ENCODE results near the gene HNRNPC. TPM values are rescaled to one million over a fixed set of nuclear protein-coding genes. Genes with fewer than 3 reads are reported as not detected.
A peak's percentile ranks its signal among the peaks of the same experiment; 100 is the strongest.

Gene HNRNPC
- total RNA-seq, 2 donors from 2014 or later: 1,220 to 1,492 TPM

DNA sequence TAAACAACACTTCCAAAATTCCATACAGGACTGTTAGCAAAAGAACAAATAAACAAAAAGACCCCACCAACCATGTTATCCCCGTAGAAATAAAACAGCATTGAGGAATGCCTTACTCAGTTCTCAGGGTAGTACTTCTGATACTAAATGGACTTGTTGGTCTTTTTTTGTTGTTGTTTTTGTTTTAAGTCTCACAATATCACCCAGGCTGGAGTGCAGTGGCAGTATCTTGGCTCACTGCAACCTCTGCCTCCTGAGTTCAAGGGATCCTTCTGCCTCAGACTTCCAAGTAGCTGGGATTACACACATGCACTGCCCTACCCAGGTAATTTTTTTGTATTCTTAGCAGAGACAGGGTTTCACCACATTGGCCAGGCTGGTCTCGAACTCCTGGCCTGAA, 17.1 kb downstream of the HNRNPC start:
- DNase-seq (no peak), ATAC-seq (replicated peaks in 1 of 2) (no peak)
- Mint-ChIP-seq H3K4me3 (peak overlapping the region in 1 of 2 donors; percentile 27), H3K36me3 (ENCODE audit: insufficient read depth in 2 of 2) (peaks cover 13 to 77% of the 10 kb centered on the region in 2 donors), H3K27me3 (ENCODE audit: low read depth) (no peaks in the 10 kb centered on the region), H3K4me1 (ENCODE audit: low read depth) (peaks cover 95% of the 10 kb centered on the region), H3K9me3 (no peaks in the 10 kb centered on the region), H3K27ac (peak overlapping the region; percentile 76)

DNA sequence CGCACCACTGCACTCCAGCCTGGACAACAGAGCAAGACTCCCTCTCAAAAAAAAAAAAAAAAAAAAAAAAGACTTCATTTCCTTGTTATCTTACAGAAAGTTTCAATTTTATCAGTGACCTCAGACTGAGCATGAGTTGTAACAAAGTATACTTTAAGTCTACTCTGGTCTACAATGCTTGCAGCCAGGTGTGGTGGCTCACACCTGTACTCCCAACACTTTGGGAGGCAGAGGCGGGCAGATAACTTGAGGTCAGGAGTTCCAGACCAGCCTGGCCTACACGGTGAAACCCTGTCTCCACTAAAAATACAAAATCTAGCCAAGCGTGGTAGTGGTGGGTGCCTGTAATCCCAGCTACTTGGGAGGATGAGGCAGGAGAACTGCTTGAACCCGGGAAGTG, 18.0 kb downstream of the HNRNPC start:
- H3K36me3 Mint-ChIP-seq (ENCODE audit: insufficient read depth in 2 of 2): peaks cover 14 to 78% of the 10 kb centered on the region in 2 donors
- H3K4me1 Mint-ChIP-seq (ENCODE audit: low read depth): peaks cover 96% of the 10 kb centered on the region
- peak overlapping the region; percentile 76 for H3K27ac Mint-ChIP-seq
- ATAC-seq (replicated peaks in 1 of 2) (no peak), DNase-seq (no peak)
- H3K9me3 Mint-ChIP-seq: no peaks in the 10 kb centered on the region
- peak overlapping the region in 1 of 2 donors; percentile 27 for H3K4me3 Mint-ChIP-seq
- H3K27me3 Mint-ChIP-seq (ENCODE audit: low read depth): no peaks in the 10 kb centered on the region

DNA sequence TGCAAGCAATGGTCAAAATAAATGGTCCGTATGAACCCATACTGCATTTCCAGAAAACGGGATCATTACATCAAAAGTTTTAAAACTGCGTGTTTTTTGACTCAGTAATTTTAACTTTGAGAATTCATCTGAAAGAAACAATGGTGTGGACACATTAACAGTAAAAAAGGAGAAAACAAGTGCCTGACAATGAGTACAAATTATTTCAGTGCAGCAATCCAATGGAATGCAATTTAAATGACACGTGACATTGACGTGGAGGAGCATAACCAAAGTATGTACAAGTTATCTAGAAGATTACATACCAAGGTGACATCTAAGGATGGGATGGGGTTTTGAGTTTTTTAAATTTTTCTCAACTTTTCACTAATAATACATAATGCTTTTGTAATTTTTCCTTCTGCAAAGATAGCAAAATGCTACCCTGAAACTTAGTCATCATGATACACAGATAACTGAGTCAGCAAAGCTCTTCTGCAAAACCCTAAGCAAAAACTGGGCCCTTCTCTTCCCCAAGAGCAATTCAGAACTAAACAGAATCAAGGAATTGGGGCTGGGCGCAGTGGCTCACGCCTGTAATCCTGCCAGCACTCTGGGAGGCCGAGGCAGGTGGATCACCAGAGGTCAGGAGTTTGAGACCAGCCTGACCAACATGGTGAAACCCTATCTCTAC, 20.4 kb downstream of the HNRNPC start:
- ATAC-seq (replicated peaks in 1 of 2) (no peak), DNase-seq (no peak)
- H3K36me3 Mint-ChIP-seq (ENCODE audit: insufficient read depth in 2 of 2): peaks cover 12 to 81% of the 10 kb centered on the region in 2 donors
- H3K4me1 Mint-ChIP-seq (ENCODE audit: low read depth): peaks cover 94% of the 10 kb centered on the region
- H3K9me3 Mint-ChIP-seq: no peaks in the 10 kb centered on the region
- H3K27ac Mint-ChIP-seq: peak overlapping the region; percentile 72
- no peaks in the 10 kb centered on the region for H3K27me3 Mint-ChIP-seq (ENCODE audit: low read depth)
- peak overlapping the region in 1 of 2 donors; percentile 10 for H3K4me3 Mint-ChIP-seq

DNA sequence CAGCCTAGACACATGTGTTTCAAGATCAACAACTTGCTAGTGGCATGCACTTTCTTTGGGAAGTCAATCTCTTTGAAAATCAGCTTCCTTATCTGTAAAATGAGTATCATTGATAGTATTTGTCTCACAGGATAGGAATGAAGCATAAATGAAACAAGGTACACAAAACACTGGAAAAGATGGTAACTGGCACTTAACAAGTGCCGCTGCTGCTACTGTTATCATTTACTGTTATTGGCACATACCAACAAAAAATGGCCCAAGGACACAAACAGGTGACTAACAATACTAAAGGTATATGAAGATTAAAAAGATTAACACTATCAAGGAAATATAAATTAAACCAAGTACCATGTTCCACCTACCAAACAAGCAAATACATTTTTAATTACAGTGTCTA, 20.9 kb downstream of the HNRNPC start:
- Mint-ChIP-seq H3K27ac (peak overlapping the region; percentile 72), H3K4me3 (peak overlapping the region in 1 of 2 donors; percentile 10), H3K4me1 (ENCODE audit: low read depth) (peaks cover 90% of the 10 kb centered on the region), H3K9me3 (no peaks in the 10 kb centered on the region), H3K36me3 (ENCODE audit: insufficient read depth in 2 of 2) (peaks cover 12 to 77% of the 10 kb centered on the region in 2 donors), H3K27me3 (ENCODE audit: low read depth) (no peaks in the 10 kb centered on the region)
- ATAC-seq (replicated peaks in 1 of 2) (no peak), DNase-seq (no peak)

DNA sequence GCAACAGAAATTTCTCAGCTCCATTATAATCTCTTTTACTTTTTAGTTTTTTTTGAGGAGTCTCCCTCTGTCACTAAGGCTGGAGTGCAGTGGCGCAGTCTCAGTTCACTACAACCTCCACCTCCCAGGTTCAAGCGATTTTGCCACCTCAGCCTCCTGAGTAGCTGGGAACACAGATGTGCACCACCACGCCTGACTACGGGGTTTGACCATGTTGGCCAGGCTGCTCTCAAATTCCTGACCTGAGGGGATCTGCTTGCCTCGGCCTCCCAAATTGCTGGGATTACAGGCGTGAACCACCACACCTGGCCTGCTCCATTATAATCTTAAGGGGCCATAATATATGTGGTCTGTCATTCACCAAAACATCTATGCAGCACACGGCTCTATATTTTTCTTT, 23.4 kb downstream of the HNRNPC start:
- no peak overlapping the region for H3K27ac Mint-ChIP-seq
- peaks cover 89% of the 10 kb centered on the region for H3K4me1 Mint-ChIP-seq (ENCODE audit: low read depth)
- no peak for DNase-seq
- no peaks in the 10 kb centered on the region for H3K27me3 Mint-ChIP-seq (ENCODE audit: low read depth)
- ATAC-seq (replicated peaks in 1 of 2): no peak
- H3K9me3 Mint-ChIP-seq: no peaks in the 10 kb centered on the region
- H3K36me3 Mint-ChIP-seq (ENCODE audit: insufficient read depth in 2 of 2): peaks cover 12 to 73% of the 10 kb centered on the region in 2 donors
- no peak overlapping the region for H3K4me3 Mint-ChIP-seq

DNA sequence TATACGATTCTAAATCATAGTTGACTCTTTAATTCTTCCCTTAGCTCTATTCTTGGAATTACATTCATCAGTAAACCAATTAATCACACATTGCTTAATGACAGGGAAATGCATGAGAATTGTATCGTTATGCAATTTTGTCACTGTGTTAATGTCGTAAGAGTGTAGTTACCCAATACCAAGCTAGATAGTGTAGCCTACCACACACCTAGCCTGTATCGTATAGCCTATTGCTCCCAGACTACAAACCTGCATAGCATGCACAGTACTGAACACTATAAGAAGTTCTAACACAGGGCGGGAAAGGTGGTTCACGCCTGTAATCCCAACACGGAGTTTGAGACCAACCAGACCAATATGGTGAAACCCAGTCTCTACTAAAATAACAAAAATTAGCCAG, 24.7 kb downstream of the HNRNPC start:
- peak overlapping the region; percentile 73 for H3K27ac Mint-ChIP-seq
- peak; percentile 14 to 35 for ATAC-seq (replicated peaks in 1 of 2)
- H3K36me3 Mint-ChIP-seq (ENCODE audit: insufficient read depth in 2 of 2): peaks cover 11 to 64% of the 10 kb centered on the region in 2 donors

DNA sequence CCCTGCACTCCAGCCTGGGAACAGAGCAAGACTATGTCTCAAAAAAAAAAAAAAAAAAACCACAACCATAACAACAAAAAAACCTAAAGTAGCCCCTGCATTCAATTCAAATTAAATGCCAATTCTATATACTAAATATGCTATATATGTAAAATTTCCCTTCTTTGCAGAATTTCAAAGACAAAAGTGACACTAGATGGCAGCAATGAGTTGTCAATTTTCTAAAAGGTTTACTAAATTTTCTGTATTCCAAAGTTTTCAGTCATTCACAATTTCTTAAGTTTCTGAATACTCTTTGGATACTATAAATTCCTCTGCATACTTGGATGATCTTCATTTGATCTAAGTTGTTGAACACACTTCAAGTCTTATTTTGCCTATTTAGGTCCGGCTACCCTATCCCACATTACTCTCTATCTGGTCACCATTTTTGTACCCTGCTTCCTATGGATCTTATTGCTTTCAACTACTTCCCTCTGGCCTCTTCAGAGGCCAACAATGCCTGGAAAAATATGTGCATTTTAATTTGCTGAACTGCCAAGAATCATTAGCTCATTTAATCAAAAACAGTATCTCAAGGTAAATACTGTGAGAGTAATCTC, 27.9 kb downstream of the HNRNPC start:
- H3K9me3 Mint-ChIP-seq: no peaks in the 10 kb centered on the region
- peaks cover 87% of the 10 kb centered on the region for H3K4me1 Mint-ChIP-seq (ENCODE audit: low read depth)
- DNase-seq: no peak
- peak overlapping the region in 1 of 2 donors; percentile 8 for H3K4me3 Mint-ChIP-seq
- H3K36me3 Mint-ChIP-seq (ENCODE audit: insufficient read depth in 2 of 2): peaks cover 7 to 55% of the 10 kb centered on the region in 2 donors
- no peaks in the 10 kb centered on the region for H3K27me3 Mint-ChIP-seq (ENCODE audit: low read depth)
- ATAC-seq (replicated peaks in 1 of 2): no peak
- H3K27ac Mint-ChIP-seq: peak overlapping the region; percentile 32

More for the DNA sequence above, 24.7 kb downstream of the HNRNPC start:
- no peaks in the 10 kb centered on the region for H3K9me3 Mint-ChIP-seq
- no peak for DNase-seq
- no peaks in the 10 kb centered on the region for H3K27me3 Mint-ChIP-seq (ENCODE audit: low read depth)
- peak overlapping the region in 1 of 2 donors; percentile 49 for H3K4me3 Mint-ChIP-seq
- peaks cover 85% of the 10 kb centered on the region for H3K4me1 Mint-ChIP-seq (ENCODE audit: low read depth)

DNA sequence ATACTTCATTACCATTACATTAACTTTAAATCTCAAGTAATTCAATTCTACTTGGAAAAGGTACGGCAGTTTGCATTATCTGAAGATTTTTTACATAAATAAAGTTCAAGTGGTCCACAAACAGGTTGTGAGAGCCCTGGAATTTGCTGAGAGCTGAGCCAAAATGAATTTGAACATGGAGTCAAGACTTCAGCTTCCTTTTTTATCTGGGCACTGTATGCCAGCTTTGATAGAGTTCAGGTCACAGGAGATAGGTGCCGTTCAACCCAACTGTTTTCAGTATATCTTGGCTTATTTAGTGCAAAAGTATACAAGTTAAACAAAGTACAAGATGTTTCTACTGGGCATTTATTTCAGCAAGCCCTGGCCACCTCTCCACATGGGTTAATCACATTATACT, 28.8 kb downstream of the HNRNPC start:
- Mint-ChIP-seq H3K4me3 (no peak overlapping the region), H3K27ac (no peak overlapping the region), H3K4me1 (ENCODE audit: low read depth) (peaks cover 86% of the 10 kb centered on the region), H3K36me3 (ENCODE audit: insufficient read depth in 2 of 2) (peaks cover 7 to 52% of the 10 kb centered on the region in 2 donors), H3K9me3 (no peaks in the 10 kb centered on the region), H3K27me3 (ENCODE audit: low read depth) (no peaks in the 10 kb centered on the region)
- ATAC-seq (replicated peaks in 1 of 2) (no peak), DNase-seq (no peak)

DNA sequence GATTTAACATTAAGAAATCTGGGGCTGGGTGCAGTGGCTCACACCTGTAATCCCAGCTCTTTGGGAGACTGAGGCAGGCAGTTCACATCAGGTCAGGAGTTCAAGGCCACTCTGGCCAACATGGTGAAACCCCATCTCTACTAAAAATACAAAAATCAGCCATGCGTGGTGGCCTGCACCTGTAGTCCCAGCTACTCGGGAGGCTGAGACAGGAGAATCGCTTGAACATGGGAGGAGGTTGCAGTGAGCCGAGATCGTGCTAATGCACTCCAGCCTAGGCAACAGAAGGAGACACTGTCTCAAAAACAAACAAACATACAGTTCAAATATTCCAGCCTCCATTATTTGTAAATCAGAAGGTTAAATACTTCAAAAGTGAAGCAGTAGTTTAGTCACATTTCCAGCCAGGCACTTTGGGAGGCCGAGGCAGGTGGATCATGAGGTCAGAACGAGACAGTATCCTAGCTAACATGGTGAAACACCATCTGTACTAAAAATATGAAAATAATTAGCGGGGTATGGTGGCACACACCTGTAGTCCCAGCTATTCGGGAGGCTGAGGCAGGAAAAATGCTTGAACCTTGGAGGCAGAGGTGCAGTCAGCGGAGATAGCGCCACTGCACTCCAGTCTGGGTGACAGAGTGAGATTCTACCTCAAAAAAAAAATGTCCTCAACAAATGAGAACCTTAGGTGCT, 30.3 kb downstream of the HNRNPC start:
- peak overlapping the region; percentile 19 for H3K27ac Mint-ChIP-seq
- peaks cover 90% of the 10 kb centered on the region for H3K4me1 Mint-ChIP-seq (ENCODE audit: low read depth)
- H3K36me3 Mint-ChIP-seq (ENCODE audit: insufficient read depth in 2 of 2): peaks cover 7 to 53% of the 10 kb centered on the region in 2 donors
- H3K4me3 Mint-ChIP-seq: peak overlapping the region in 1 of 2 donors; percentile 18
- no peaks in the 10 kb centered on the region for H3K27me3 Mint-ChIP-seq (ENCODE audit: low read depth)
- DNase-seq (no peak), ATAC-seq (replicated peaks in 1 of 2) (no peak)
- H3K9me3 Mint-ChIP-seq: no peaks in the 10 kb centered on the region

DNA sequence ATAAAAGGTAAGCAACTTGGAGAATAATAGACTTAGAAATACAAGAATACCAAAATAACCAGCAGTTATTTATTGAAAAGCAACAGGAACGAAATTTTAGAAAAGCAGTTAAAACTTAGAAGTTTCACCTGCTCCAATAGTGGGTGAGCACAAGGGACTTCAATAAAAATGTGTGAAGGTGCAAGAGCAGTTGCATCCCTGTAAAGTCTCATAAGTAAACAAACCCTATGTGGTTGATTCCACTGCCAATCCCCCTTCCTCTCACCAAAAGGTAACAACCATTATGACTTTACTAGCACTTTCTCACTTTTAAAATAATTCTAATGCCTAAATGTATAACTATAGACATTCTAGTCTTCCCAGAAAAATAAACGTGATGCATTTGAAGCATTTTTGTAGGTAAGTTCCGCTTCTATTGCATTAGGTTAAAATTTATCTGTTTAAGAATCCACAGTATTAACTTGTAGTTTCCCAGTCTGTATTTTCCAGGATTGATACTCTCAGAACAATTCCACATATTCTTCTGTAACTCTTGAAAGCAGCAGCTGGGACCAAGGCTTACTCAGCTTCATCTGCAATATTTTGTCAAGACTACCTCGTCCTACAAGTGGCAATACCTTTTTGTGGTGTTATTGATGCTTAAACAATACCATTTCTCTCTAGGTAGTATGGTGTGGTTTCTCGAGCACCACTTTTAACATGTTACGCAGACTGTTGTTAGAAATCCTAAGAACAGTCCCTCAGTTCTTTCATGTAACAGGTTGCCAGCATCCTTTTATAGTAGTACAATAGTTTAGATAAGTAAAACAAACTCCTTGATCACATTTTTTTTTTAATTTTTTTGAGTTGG, 32.1 kb downstream of the HNRNPC start:
- Mint-ChIP-seq H3K9me3 (no peaks in the 10 kb centered on the region), H3K36me3 (ENCODE audit: insufficient read depth in 2 of 2) (peaks cover 7 to 52% of the 10 kb centered on the region in 2 donors), H3K27me3 (ENCODE audit: low read depth) (no peaks in the 10 kb centered on the region), H3K4me3 (peak overlapping the region in 1 of 2 donors; percentile 52), H3K4me1 (ENCODE audit: low read depth) (peaks cover 92% of the 10 kb centered on the region), H3K27ac (peak overlapping the region; percentile 74)
- ATAC-seq (replicated peaks in 1 of 2) (no peak), DNase-seq (no peak)

DNA sequence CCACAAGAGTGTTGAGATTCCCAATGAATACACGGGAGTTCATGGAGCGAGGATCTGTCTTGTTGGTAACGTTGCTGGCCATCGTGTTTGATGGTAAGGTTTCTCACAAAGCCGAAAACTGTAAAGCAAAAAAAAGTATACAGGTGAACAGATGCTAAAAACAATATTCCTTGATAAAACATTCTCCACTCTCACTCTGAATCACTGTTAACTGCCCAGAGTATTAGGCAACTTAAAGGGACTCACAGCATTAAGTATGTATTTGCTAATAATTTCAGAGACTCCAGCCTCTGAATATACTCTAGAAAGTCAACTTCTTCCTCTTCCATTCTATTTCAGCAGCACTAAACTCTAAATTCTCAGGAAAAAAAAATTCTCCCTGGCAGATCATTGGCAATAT, 35.1 kb downstream of the HNRNPC start:
- H3K36me3 Mint-ChIP-seq (ENCODE audit: insufficient read depth in 2 of 2): peaks cover 17 to 60% of the 10 kb centered on the region in 2 donors
- peak overlapping the region; percentile 93 for H3K27ac Mint-ChIP-seq
- no peaks in the 10 kb centered on the region for H3K9me3 Mint-ChIP-seq
- H3K4me3 Mint-ChIP-seq: peak overlapping the region in 1 of 2 donors; percentile 79
- peaks cover 96% of the 10 kb centered on the region for H3K4me1 Mint-ChIP-seq (ENCODE audit: low read depth)
- ATAC-seq (replicated peaks in 1 of 2) (no peak), DNase-seq (no peak)
- no peaks in the 10 kb centered on the region for H3K27me3 Mint-ChIP-seq (ENCODE audit: low read depth)

DNA sequence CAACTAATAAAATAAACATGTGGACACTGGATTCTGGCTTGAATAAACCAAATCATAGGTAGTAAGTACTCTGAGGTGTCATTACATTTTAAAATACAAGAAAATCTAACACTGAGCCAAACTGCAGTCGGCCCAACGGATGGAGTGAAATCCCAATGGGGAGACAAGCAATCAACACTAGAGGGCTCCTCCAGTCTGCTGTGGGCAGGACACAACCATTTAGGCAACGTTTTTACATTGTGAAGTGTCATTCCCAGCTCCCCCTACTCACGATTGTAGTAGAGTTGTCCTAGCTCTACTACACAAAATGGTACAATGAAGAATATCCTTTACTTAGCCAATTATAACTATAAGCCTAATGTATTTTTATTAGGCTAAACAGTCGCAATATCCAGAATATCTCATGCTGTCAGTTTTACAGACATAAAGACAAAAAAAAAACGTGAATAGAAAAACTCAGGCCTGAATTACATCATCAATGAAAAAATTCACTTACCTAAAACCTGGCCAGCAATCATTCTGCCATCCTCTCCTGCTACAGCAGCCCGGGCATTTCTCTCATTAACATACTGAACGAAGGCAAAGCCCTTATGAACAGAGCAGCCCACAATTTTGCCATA, 35.7 kb downstream of the HNRNPC start:
- H3K27me3 Mint-ChIP-seq (ENCODE audit: low read depth): no peaks in the 10 kb centered on the region
- peaks cover 17 to 58% of the 10 kb centered on the region in 2 donors for H3K36me3 Mint-ChIP-seq (ENCODE audit: insufficient read depth in 2 of 2)
- DNase-seq: no peak
- ATAC-seq (replicated peaks in 1 of 2): no peak
- H3K4me1 Mint-ChIP-seq (ENCODE audit: low read depth): peaks cover 90% of the 10 kb centered on the region
- peak overlapping the region; percentile 10 to 79 for H3K4me3 Mint-ChIP-seq
- peak overlapping the region; percentile 93 for H3K27ac Mint-ChIP-seq
- no peaks in the 10 kb centered on the region for H3K9me3 Mint-ChIP-seq

Measured in activated T-cell treated with anti-CD3 and anti-CD28 coated beads, Interleukin-2, amount 50 U/mL, for 72 hours (primary cell).